ENCODE measurements around the gene CSNK2B. TPM values are rescaled to one million over a fixed set of nuclear protein-coding genes. Genes with fewer than 3 reads are reported as not detected.

The CSNK2B gene
- total and polyA plus RNA-seq, 9 of the 15 experiments (the other 6 are each of a cell fraction or from before 2014, with no cell fraction given), result 120 to 1,126 (median 529) TPM

- no peak for TF ChIP-seq RERE (CRISPR knock-in tag; IDR thresholded peaks at IDR 0.05; ENCODE audit: borderline replicate concordance)
- no peak for TF ChIP-seq ZC3H11A (IDR thresholded peaks at IDR 0.05; ENCODE audit: low read depth, low read length)
- TF ChIP-seq E2F4 (CRISPR knock-in tag; IDR thresholded peaks at IDR 0.05; ENCODE audit: low read depth), result peak; percentile 45; the same call in 1 of the 2 replicates
- TF ChIP-seq MYNN (IDR thresholded peaks at IDR 0.05), result no peak
- TF ChIP-seq MYNN (CRISPR knock-in tag; IDR thresholded peaks at IDR 0.05), result 0 out of 2 replicates have a peak, but pooled peaks have one; percentile 25
- TF ChIP-seq BRCA1 (IDR thresholded peaks at IDR 0.05), result no peak
- 0 out of 2 replicates have a peak, but pooled peaks have one; percentile 79 for TF ChIP-seq BRCA1 (CRISPR knock-in tag; IDR thresholded peaks at IDR 0.05)
- no peak for TF ChIP-seq CHAMP1 (IDR thresholded peaks at IDR 0.05)
- TF ChIP-seq ZEB2 (IDR thresholded peaks at IDR 0.05), result no peak
- TF ChIP-seq CHCHD3 (CRISPR knock-in tag; IDR thresholded peaks at IDR 0.05), result no peak
- no peak for TF ChIP-seq ZNF695 (CRISPR knock-in tag; IDR thresholded peaks at IDR 0.05)
- TF ChIP-seq ZBTB2 (IDR thresholded peaks at IDR 0.05), result no peak
- TF ChIP-seq ZNF316 (IDR thresholded peaks at IDR 0.05), result no peak
- no peak for TF ChIP-seq ZFP36 (IDR thresholded peaks at IDR 0.05; ENCODE audit: low read depth, low read length, partially characterized antibody)
- no peak for TF ChIP-seq TEAD4 (IDR thresholded peaks at IDR 0.05; ENCODE audit: low read length)
- TF ChIP-seq TEAD4 (CRISPR knock-in tag; IDR thresholded peaks at IDR 0.05; ENCODE audit: borderline replicate concordance), result 0 out of 2 replicates have a peak, but pooled peaks have one; percentile 13
- no peak for TF ChIP-seq MEF2D (tag; conservative IDR thresholded peaks at IDR 0.05; ENCODE audit: low read depth)
- no peak for TF ChIP-seq ZNF174 (CRISPR knock-in tag; IDR thresholded peaks at IDR 0.05)
- no peak for TF ChIP-seq XRCC3 (IDR thresholded peaks at IDR 0.05)
- no peak for TF ChIP-seq PURB (CRISPR knock-in tag; IDR thresholded peaks at IDR 0.05; ENCODE audit: low read depth)
- no peak for TF ChIP-seq CBFA2T2 (conservative IDR thresholded peaks at IDR 0.05)
These were observed 41.8 kb downstream of the CSNK2B start (continued) for GRCh38 chr6:31707701-31708100.
